Osteoblast (primary cell): ENCODE measurements around the gene PDE11A. TPM values are rescaled to one million over a fixed set of nuclear protein-coding genes. Genes with fewer than 3 reads are reported as not detected.

Experiments
- DNase-seq: peaks from one replicate; pipeline ENCODE4 v3.0.0; 2011; ENCODE audit warnings: low spot score, mixed read lengths; ENCODE audit not compliant: insufficient read length; ENCODE audit errors: missing footprints
- H2AFZ ChIP-seq: 2 replicates; pipeline ENCODE4 v1.6.0; 2011; ENCODE audit warnings: mild to moderate bottlenecking, low read length
- H3K27ac ChIP-seq: 2 replicates; pipeline ENCODE4 v1.5.1; 2011; ENCODE audit warnings: mild to moderate bottlenecking, low read depth, low read length, moderate library complexity
- H3K27me3 ChIP-seq: 2 replicates; pipeline ENCODE4 v1.6.0; 2012; ENCODE audit warnings: mild to moderate bottlenecking, control low read depth, inconsistent platforms, low read length, moderate library complexity; ENCODE audit not compliant: insufficient read depth
- H3K36me3 ChIP-seq: 2 replicates; pipeline ENCODE4 v1.5.1; 2011; ENCODE audit warnings: mild to moderate bottlenecking, low read length, control low read depth, moderate library complexity; ENCODE audit not compliant: insufficient read depth
- H3K4me1 ChIP-seq: 2 replicates; pipeline ENCODE4 v1.5.1; 2011; ENCODE audit warnings: mild to moderate bottlenecking, low read length, control low read depth, moderate library complexity; ENCODE audit not compliant: insufficient read depth
- H3K4me2 ChIP-seq: 2 replicates; pipeline ENCODE4 v1.6.0; 2011; ENCODE audit warnings: mild to moderate bottlenecking, low read length; ENCODE audit not compliant: insufficient read depth
- H3K4me3 ChIP-seq: fragments of 200-600 bp; sonication (generic); 3 replicates; pipeline ENCODE4 v1.5.1; 2012; ENCODE audit warnings: mild to moderate bottlenecking, low read length, inconsistent platforms; ENCODE audit not compliant: insufficient read depth
- H3K79me2 ChIP-seq: 2 replicates; pipeline ENCODE4 v1.6.0; 2012; ENCODE audit warnings: mild to moderate bottlenecking, low read length, control low read depth, inconsistent platforms; ENCODE audit not compliant: insufficient read depth
- H3K9me3 ChIP-seq: 2 replicates; pipeline ENCODE4 v1.5.1; 2011; ENCODE audit warnings: low read depth, low read length, control low read depth
- H4K20me1 ChIP-seq: 2 replicates; pipeline ENCODE4 v1.6.0; 2012; ENCODE audit warnings: mild to moderate bottlenecking, low read length, control low read depth; ENCODE audit not compliant: insufficient read depth
- total RNA-seq: library from RNA; depleted of rRNA; stranded (reverse); fragments of >200 nt; gene quantifications from 2 replicates; pipeline ENCODE4 v1.2.3, GENCODE V29; 2012
- TF ChIP-seq, protein P1 (sequence below): IDR thresholded peaks from 2 replicates; pipeline ENCODE4 v1.5.1; 2011; ENCODE audit warnings: mild to moderate bottlenecking, low read depth, low read length, moderate library complexity; ENCODE audit errors: extremely low read depth

Gene PDE11A
- total RNA-seq, 1 donor, result 0.36 TPM

DNA sequence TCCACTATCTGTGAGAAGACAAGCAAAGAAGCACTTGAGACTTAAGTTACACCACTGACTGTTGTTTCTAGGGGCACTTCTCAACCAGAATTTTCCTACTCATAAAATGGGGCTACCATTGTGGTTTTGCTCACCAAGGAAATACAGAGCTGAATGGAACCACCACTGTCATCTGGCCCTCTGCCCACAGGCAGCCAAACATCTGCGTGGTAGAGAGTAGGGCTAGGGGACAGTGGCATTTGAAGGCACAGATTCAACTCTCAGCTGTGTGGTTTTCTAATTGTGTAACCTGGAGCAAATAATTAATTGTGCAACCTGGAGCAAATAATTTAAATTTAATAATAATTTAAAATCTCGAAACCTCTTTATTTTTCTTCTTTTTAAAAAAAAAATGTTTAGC, 79.6 kb downstream of the PDE11A start:
- Histone ChIP-seq H3K4me3 (no peak overlapping the region), H2AFZ (no peak overlapping the region), H4K20me1 (no peaks in the 10 kb centered on the region), H3K27ac (no peak overlapping the region), H3K4me1 (peaks cover 5% of the 10 kb centered on the region), H3K9me3 (no peaks in the 10 kb centered on the region), H3K79me2 (no peaks in the 10 kb centered on the region), H3K4me2 (no peak overlapping the region), H3K27me3 (no peaks in the 10 kb centered on the region), H3K36me3 (no peaks in the 10 kb centered on the region)
- TF ChIP-seq, protein P1, sequence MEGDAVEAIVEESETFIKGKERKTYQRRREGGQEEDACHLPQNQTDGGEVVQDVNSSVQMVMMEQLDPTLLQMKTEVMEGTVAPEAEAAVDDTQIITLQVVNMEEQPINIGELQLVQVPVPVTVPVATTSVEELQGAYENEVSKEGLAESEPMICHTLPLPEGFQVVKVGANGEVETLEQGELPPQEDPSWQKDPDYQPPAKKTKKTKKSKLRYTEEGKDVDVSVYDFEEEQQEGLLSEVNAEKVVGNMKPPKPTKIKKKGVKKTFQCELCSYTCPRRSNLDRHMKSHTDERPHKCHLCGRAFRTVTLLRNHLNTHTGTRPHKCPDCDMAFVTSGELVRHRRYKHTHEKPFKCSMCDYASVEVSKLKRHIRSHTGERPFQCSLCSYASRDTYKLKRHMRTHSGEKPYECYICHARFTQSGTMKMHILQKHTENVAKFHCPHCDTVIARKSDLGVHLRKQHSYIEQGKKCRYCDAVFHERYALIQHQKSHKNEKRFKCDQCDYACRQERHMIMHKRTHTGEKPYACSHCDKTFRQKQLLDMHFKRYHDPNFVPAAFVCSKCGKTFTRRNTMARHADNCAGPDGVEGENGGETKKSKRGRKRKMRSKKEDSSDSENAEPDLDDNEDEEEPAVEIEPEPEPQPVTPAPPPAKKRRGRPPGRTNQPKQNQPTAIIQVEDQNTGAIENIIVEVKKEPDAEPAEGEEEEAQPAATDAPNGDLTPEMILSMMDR, result no peak
- no peak for DNase-seq

DNA sequence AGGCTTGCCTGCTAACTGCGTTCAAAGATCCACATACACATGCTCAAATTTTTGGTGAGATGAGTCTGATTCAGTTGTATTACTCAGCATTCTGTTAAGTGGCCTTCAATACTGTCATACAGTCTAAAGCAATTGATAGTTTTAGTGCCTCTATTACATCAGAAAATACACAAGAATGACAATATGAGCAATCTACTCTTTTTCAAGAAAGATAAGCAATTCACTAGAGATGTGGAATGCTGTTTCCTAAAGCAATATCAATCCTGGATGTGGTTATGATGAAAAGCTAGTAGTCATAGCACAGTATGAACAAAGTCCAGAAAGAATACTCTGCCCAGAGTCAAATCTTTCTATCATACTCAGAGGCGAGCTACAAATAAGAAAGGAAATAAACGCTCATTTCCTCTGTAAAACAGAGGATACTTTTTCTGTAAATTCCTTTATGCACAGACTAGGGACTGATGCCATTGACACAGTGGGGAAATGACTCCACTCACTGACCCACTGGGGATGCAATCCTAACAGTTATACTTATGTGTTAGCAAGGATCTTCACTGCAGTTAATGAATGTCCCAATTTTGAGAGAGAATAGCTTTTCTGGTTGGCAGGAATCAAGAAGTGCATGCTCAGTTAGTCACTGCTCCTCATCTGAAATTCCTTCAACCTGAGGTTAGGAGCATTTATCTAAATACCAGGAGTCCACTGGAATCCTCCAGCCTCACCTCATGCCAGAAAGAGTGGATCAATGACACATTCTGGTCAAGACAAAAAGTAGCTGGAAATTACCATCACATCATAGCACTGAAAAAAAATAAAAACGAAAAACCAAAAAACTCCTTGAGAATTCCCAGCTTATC, 83.3 kb downstream of the PDE11A start:
- H3K27ac ChIP-seq, result peak overlapping the region; percentile 10
- H4K20me1 ChIP-seq, result no peaks in the 10 kb centered on the region
- H3K79me2 ChIP-seq, result no peaks in the 10 kb centered on the region
- H2AFZ ChIP-seq, result peak overlapping the region; percentile 1
- H3K36me3 ChIP-seq, result no peaks in the 10 kb centered on the region
- peaks cover 3% of the 10 kb centered on the region for H3K27me3 ChIP-seq
- TF ChIP-seq, protein P1, result no peak
- peak; percentile 22 for DNase-seq
- H3K4me1 ChIP-seq, result no peaks in the 10 kb centered on the region
- H3K9me3 ChIP-seq, result no peaks in the 10 kb centered on the region
- no peak overlapping the region for H3K4me3 ChIP-seq
- H3K4me2 ChIP-seq, result no peak overlapping the region

DNA sequence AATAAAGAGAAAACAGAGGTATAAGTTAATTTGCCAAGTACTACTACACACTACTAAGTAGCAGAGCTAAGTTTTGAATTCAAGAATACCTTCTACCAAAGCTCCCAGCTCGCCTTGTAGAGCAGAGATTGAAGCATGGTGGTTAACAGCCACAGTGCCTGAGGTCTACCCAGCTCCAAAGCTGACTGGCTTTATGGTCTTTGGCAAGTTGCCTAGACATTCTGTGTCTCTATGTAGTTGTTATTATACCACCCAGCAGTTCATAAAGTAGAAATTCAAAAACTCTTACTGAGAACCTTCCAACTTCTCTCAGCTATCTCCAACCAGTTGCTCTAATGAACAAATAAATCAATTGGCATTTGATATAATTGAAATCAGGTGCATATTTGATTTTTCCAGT, 87.8 kb downstream of the PDE11A start:
- H3K79me2 ChIP-seq, result no peaks in the 10 kb centered on the region
- no peaks in the 10 kb centered on the region for H3K9me3 ChIP-seq
- no peak overlapping the region for H3K4me3 ChIP-seq
- peaks cover 3% of the 10 kb centered on the region for H3K27me3 ChIP-seq
- no peak overlapping the region for H2AFZ ChIP-seq
- no peak for DNase-seq
- no peaks in the 10 kb centered on the region for H4K20me1 ChIP-seq
- no peaks in the 10 kb centered on the region for H3K4me1 ChIP-seq
- no peak overlapping the region for H3K27ac ChIP-seq
- TF ChIP-seq, protein P1, result no peak
- H3K4me2 ChIP-seq, result no peak overlapping the region
- no peaks in the 10 kb centered on the region for H3K36me3 ChIP-seq

DNA sequence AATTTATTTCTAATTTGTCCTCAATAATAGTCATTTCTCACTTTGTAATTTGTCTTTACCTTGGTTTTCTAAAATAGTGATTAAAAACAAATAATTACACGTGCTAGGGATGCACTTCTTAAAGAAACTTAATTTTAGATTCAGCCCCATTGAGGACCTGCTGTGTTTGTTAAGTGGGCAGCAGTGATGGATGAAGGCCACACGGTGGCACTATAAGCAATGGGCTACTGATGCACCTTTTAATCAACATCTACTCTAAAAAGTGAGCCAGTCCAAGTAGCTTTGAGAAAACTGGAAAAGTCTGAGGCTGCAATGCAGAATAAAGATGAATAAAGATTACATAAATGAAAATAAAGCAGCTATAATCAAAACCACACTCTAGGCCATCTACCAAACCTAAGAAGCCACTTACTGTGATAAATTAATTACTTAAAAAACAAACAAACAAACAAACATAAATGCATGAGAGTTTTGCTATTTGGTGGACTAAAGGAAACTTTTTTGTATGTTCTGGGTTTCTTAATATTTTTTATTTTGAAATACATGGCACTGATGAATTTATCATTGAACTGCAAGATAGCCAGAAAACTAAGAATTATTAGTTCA, 89.3 kb downstream of the PDE11A start:
- Histone ChIP-seq H3K4me2 (no peak overlapping the region), H3K4me1 (no peaks in the 10 kb centered on the region), H2AFZ (no peak overlapping the region), H3K79me2 (no peaks in the 10 kb centered on the region), H3K36me3 (no peaks in the 10 kb centered on the region), H3K27ac (no peak overlapping the region), H3K27me3 (peaks cover 3% of the 10 kb centered on the region), H3K4me3 (no peak overlapping the region), H3K9me3 (no peaks in the 10 kb centered on the region), H4K20me1 (no peaks in the 10 kb centered on the region)
- TF ChIP-seq, protein P1, result peak; percentile 96
- no peak for DNase-seq
